Smooth muscle cell of the umbilical artery (primary cell): ENCODE data around the gene CCDC187. TPM values are rescaled to one million over a fixed set of nuclear protein-coding genes. Genes with fewer than 3 reads are reported as not detected.

Experiments
- total RNA-seq: library from RNA; depleted of rRNA; stranded (reverse); fragments of >200 nt; gene quantifications from 2 replicates; pipeline ENCODE4 v1.2.3, GENCODE V29; 2014

The CCDC187 gene
- total RNA-seq = not detected in 2 replicates

DNA sequence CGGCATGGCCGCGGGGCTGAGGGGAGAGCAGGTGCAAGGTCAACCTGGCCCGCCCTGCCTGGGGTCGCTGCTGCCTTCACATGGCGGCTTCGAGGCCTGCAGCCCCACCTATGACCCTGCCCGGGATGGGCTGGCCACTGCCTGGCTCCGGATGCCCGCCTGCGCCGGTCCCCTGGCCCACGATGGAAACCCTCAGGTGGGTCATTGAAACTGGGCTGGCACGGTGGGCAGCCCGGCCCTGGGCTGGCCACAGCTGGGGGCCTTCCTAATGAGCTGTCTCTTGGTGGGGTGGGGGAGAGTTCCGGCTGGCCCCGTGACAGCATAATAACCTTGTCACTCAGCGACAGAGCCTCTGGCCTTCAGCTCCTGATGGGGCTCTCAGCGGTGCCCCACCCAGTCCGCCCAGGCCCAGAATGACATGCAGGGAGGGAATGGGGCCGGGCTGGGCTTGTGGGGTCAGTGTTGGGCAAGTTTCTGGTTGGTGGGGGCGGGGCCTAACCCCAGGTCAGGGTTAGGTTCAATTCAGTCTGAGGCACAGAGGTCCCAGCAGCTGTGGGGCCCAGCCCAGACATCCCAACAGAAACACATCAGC, at the start of gene CCDC187:
Gene CCDC187 (minus strand): TSS at position 270 of the 592 bp plus-strand sequence. CDS start 264 bp downstream, at position 6.

DNA sequence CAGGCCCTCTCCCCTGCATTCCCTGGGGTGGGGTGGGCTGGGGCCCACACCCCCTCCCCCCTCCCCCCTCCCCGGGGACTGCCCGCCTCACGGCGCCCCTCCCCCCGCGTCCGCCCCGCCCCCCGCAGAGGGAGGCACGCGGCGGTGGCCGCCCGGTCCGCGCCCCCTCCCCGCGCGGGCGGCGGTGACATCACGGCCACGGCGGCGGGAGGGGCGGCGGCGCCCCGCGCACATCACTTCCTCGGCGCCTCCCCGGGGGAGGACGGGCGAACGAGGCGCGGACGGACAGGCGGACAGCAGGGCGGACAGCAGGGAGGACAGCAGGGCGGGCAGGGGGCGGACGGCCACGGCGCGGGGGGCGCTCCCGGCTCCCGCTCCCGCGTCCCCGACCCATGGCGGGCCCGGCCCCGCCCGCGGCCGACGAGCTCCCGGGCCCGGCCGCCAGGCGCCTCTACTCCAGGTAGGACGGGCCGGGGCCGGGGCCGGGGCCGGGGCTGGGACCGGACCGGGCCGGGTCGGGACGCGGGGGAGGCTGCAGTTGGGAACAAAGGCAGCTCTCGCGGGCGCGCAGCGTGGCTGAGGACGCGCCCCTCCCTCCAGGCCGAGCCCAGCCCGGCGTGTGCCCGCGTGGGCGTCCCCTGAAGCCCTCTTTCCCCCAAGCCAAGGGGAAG, 23.5 kb upstream of the CCDC187 start, which contains the start of gene GPSM1:
Gene GPSM1 (plus strand): TSS at position 236 of the 671 bp plus-strand sequence. CDS start 157 bp downstream, at position 393.

DNA sequence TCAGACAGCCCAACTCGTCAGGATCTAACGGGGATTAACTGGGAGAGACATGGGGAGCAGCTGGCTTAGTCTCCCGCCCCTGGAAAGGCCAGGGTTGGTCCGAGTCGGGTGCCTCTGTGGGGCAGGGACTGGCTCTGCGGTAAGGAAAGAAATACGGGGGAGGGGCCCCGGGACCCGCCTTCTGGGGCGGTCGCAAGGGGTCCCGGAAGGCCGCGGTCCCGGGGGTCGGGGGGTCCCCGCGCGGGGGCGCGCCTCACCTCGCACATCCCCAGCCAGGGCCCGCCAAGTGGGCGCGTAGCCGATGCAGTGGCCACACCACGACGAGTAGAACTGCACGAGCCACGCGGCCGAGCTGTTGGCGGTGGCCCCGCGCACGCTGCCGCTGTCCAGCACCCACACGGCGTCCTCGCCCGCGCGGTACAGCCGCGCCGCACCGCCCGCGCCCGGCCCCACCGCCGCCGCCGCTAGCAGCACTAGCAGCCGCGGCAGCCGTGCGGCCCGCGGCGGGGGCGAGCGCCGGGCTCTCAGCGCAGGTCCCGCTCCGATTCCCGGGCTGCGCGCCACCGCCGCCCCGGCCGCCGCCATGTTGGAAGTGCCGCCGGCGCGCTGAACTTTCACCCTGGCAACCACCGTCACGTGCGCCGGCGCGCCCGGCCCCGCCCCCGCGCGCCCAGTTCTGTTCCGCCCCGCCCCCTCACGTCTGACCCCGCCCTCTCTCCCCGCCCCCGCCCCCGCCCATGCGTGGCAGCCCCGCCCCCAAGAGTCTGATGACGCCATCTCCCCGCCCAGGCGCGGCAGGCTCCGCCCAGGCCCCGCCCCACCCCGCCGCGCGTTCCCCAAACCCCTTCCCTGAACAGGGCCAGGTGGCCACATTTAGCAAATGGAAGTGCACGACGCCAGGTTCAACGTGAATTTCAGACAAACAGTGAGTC, 58.4 kb downstream of the CCDC187 start, which contains the start of gene QSOX2:
Gene QSOX2 (minus strand): TSS at position 594 of the 932 bp plus-strand sequence. CDS start 9 bp downstream, at position 585.

GRCh38 chr9:136204838-136205706, 98.8 kb downstream of the CCDC187 start, which contains the start of gene LHX3:
LHX3 (minus strand) TSS chr9:136205128; CDS start chr9:136205012, 116 bp downstream.

Other genes starting within 250 kb of the CCDC187 start
- 32.4 and 50.5 TPM in 2 replicates for gene NACC2, start 208.8 kb downstream of the CCDC187 start, total RNA-seq
- 47.8 and 52.3 TPM in 2 replicates for gene TMEM250, start 185.2 kb downstream of the CCDC187 start, total RNA-seq
- gene LHX3, start 99.0 kb downstream of the CCDC187 start, total RNA-seq = not detected in 2 replicates
- gene QSOX2, start 58.3 kb downstream of the CCDC187 start, total RNA-seq = 21.4 and 42.6 TPM in 2 replicates
- 38.6 and 68.0 TPM in 2 replicates for gene GPSM1, start 23.4 kb upstream of the CCDC187 start, total RNA-seq
- gene DNLZ, start 59.6 kb upstream of the CCDC187 start, total RNA-seq = 12.7 and 19.0 TPM in 2 replicates
- gene CARD9, start 69.6 kb upstream of the CCDC187 start, total RNA-seq = 1.8 and 5.3 TPM in 2 replicates
- gene SNAPC4, start 96.1 kb upstream of the CCDC187 start, total RNA-seq = 7.4 and 13.1 TPM in 2 replicates
- gene ENTR1, start 106.5 kb upstream of the CCDC187 start, total RNA-seq = 30.3 and 46.5 TPM in 2 replicates
- 39.5 and 59.3 TPM in 2 replicates for gene PMPCA, start 106.6 kb upstream of the CCDC187 start, total RNA-seq
- gene INPP5E, start 135.8 kb upstream of the CCDC187 start, total RNA-seq = 3.9 and 10.7 TPM in 2 replicates
- gene SEC16A, start 178.9 kb upstream of the CCDC187 start, total RNA-seq = 38.0 and 63.9 TPM in 2 replicates
- 7.1 and 27.3 TPM in 2 replicates for gene NOTCH1, start 242.0 kb upstream of the CCDC187 start, total RNA-seq